GM18511 (cell line): Measurements from ENCODE around the gene TMEM235.

Source experiments
- ATAC-seq: cut with Tn5 transposase; IDR thresholded peaks from one replicate; pipeline ENCODE4 v1.9.1; 2021; ENCODE audit warnings: mild to moderate bottlenecking, moderate library complexity; ENCODE audit not compliant: unreplicated experiment

The TMEM235 gene

DNA sequence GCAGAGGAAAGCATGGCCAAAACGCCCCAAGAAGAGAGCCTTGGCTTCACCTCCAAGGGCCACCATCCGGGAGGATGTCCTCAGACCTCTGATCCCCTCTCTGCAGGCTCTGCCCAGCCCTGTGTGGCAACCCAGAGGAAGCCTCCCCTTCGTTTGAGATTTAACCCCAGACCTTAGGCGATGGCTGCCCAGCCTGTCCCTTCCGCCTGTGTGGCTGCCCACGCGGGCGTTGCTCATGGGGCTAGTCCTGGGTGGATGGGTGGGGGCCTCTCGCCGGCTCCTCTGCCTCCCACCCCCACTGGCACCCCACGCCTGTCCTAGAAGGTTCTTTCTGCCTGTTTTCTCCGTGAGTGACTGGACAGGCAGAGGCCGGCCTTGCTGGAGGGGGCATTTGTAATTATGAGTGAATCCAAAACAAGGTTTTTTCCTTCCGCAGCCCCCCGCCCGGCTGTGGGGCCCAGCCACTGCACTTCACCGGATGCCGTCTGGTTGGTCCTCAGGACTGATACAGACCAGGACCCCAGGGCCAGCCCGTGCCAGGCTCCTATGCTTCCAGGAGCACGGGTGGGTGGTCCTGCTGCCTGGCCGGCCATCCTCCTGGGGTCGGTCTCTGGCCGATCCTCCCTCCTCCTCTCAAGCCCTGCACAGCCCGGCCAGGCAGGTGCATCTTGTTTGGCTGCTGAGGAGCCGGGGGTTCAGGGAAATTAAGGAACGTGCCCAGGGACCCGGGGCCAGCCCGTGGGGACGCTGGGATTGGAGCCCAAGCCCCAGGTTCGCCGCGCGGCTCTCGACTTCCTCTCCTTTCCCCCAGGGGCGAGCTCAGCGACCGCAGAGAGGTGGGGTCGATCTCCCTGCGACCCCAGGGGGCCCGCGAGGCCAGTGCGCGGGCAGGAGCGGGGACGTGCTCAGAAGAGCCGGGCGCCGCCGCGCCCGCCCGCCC is at the start of gene TMEM235:
Gene TMEM235, plus strand, starts transcription at position 636 of the 940 bp plus-strand sequence. CDS start 393 bp downstream, outside the sequence.
- no peak for ATAC-seq

DNA sequence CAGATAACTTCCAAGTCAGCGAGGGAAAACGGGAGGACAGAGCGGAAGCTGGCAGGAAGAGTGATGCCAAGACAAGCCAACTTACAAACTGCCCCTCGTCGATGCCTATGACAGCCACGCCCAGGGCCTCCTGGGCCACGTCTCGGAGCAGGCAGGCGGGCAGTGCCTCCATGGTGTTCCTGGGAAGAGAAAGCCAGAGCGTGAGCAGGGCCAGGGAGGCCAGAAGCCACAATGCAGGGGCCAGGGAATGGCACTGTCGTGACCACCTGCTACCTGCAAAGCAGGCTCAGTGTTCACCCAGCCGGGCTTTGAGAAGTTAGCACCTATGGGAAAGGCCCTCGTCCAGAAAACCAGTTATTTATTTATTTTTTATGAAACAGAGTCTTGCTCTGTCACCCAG is 48.9 kb upstream of the TMEM235 start:
- no peak for ATAC-seq

GRCh38 chr17:78183916-78184315 is 47.5 kb upstream of the TMEM235 start:
- ATAC-seq = no peak

GRCh38 chr17:78184351-78184750 is 47.1 kb upstream of the TMEM235 start:
- no peak for ATAC-seq

- ATAC-seq = no peak
These were observed 46.6 kb upstream of the TMEM235 start for GRCh38 chr17:78184868-78185267.

GRCh38 chr17:78185981-78186691 is 45.3 kb upstream of the TMEM235 start:
- no peak for ATAC-seq

- peak; percentile 85 for ATAC-seq
These were observed 44.5 kb upstream of the TMEM235 start, which contains the start of the genes AFMID and TK1 for GRCh38 chr17:78186692-78187595. TSS of gene AFMID (plus strand) at chr17:78187362. CDS start at chr17:78187371, 9 bp downstream. TSS of gene TK1 (minus strand) at chr17:78187052. CDS start at chr17:78186994, 58 bp downstream.

DNA sequence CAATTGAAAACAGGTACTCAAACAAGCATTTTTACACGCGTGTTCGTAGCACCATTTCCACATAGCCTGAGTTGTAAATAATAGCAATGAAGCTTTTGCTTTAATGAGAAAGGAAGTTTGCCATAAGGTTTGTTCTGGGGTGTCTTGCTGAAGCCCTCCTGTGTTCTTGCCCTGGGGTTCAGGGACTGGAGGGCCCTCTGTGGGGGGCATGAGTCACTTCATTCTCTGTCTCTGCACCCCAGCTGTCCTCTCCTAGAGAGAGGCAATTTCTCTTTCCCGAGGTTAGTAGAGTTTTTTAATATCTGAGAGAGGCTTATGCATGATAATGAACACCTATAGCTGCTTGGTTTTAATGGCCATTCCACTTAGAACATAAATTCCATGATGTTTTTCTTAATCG is 34.7 kb upstream of the TMEM235 start:
- no peak for ATAC-seq

DNA sequence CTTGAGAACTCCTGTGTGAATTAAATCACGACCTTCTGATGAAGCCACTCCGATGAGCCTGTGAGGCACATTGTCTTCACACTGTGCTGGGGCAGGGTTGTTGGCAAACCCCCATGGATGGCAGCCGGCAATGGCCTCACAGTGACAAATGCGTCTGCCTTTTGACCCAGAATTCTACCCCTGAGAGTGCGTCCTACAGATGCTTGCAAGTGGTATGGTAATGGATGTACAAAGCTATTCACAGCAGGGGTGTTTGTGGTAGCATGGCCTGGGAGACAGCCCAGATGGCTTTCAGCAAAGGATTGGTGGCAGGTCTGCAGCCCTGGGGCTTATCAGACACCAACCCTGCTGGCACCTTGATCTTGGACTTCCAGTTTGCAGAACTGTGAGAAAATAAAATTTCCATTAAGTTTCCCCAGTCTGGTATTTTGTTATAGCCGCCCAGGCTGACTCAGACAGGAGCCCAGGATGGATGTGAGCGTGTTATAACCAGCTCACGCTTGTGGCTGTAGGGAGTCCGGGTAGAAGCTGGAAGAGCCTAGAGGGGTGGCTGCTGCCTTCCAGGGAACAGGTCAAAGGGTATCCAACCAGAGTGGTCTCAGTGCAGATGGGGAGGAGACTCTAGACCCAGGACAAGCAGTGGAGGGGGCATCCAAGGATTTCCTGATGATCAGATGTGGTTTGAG is 34.1 kb upstream of the TMEM235 start:
- no peak for ATAC-seq

DNA sequence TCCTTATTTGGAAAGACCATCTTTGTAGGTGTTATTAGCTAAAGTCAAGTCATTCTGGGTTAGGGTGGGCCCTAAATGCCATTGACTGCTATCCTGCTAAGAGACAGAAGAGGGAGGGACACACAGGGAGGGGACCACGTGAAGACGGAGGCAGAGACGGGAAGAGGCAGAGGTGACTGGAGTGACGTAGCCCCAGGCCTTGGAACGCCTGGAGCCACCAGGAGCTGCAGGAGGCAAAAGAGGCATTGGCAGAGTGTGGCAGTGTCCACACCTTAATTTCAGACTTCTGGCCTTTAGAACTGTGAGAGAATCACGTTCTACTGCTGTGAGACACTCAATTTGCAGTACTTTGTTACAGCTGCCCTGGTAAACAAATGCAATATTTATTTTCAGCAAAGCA is 31.0 kb upstream of the TMEM235 start:
- no peak for ATAC-seq

GRCh38 chr17:78202666-78203065 is 28.8 kb upstream of the TMEM235 start:
- no peak for ATAC-seq

- ATAC-seq = no peak
These were observed 26.9 kb upstream of the TMEM235 start for GRCh38 chr17:78204387-78205123.

- no peak for ATAC-seq
These were observed 26.2 kb upstream of the TMEM235 start for GRCh38 chr17:78205124-78205775.

- no peak for ATAC-seq
These were observed 25.1 kb upstream of the TMEM235 start for GRCh38 chr17:78206298-78206697.

- ATAC-seq = no peak
These were observed 22.9 kb upstream of the TMEM235 start for GRCh38 chr17:78208486-78208885.

DNA sequence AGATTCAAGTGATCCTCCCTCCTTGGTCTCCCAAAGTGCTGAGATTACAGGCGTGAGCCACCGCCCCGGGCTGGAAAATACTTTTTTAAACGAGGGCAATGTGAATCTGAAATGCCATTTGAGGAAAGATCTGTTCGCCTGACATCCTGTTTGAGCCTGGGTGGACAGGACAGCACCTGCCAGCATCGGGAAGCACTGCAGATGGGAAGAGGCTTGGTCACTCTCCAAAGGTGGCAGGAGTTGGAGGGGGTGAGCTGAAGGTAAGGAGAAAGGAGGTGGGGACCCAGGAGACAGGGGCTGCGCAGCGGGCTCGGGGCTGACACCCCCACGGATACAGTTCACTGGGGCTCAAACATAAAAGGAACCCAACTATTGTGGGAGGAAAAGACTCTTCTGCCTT is 21.3 kb upstream of the TMEM235 start:
- ATAC-seq = no peak

DNA sequence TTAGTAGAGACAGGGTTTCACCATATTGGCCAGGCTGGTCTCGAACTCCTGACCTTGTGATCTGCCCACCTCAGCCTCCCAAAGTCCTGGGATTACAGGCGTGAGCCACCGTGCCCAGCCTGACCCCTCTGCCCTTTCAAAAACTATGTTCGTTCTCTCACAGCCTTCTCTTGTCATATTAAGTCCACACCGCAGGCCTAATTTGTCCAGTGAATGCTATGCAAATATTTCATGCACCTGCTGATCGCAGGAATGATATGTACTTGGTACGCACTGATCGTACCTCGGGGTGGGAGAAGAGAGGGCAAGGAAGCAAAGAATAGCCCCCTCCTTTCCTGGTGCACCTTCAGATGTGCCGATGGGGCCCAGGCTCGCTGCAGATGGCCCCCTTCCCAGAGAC is 20.4 kb upstream of the TMEM235 start:
- ATAC-seq = no peak

- ATAC-seq = peak; percentile 69
These were observed 17.3 kb upstream of the TMEM235 start, which contains the start of gene BIRC5 for GRCh38 chr17:78214016-78214705. TSS of gene BIRC5 (plus strand) at chr17:78214253. CDS start at chr17:78214317, 64 bp downstream.
